ENCODE data around the gene ASZ1.

- TF ChIP-seq POLR2AphosphoS5 (IDR thresholded peaks at IDR 0.05; ENCODE audit: low read depth) (no peak), REST (IDR thresholded peaks at IDR 0.05; ENCODE audit: insufficient replicate concordance, low read depth) (no peak), CTCF (IDR thresholded peaks at IDR 0.05; ENCODE audit: insufficient read depth, low read length) (no peak)
Observed at GRCh38 chr7:117347962-117348672, 79.2 kb downstream of the ASZ1 start.

All from HL-60 (cell line).